HG03520 (cell line): ENCODE results near the gene KRT82.

Experiments
- ATAC-seq: cut with Tn5 transposase; IDR thresholded peaks from one replicate; pipeline ENCODE4 v1.9.1; 2021; ENCODE audit warnings: mild to moderate bottlenecking, moderate library complexity; ENCODE audit not compliant: unreplicated experiment

Gene KRT82

DNA sequence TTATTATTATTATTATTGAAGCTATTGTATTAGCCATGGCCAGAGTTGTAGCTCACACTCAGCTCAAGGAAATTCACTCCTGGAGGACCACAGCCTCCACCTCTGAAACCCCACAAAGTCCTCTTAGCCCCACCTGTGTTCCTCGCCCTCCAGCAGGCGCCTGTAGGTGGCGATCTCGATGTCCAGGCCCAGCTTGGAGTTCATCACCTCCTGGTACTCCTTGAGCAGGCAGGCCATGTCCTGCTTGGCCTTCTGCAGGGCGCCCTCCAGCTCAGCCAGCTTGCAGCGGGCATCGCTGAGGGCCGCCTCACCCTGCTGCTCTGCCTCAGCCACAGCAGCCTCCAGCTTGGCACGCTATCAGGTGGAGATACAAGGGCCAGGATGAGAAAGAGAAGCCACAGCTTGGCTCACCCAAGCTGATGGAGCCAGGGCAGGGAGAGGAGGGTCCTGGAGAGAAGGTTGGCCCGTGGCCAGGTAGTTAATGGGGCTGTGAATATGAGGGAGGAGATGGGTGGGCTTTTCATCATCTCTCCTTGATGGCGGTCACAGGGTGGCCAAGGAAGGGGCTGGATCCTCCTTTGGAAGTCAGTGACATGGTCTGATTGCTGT, 43.9 kb downstream of the KRT82 start:
- no peak for ATAC-seq

GRCh38 chr12:52361553-52361952, 44.6 kb downstream of the KRT82 start:
- ATAC-seq, result no peak

DNA sequence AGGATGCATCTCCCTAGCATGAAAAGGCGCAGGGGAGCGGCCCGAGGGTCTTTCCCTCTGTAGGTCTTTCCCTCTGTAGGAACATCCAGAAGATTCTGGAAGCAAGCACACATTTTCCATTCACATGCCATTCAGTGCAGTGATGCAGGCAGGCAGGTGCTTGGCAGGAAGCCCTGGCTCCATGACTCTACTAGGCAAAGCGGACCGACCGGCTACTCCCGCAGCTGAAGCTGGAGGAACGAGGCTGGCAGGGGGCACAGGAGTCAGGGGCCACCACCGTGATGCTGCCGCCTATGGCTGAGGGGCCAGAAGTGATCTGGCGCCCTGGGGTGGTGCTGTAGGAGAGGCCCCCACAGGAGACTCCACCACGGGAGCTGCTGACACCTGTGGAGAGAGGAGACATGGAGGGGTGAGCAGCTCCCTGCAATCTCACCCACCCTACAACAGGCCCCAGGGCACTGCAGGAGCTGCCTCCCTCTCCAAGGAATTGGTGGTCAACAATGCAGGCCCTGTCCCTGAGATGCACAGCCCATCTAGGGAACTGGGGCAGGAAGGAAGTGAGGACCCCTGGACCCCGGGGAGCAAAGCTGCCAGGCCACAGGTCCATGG, 45.4 kb downstream of the KRT82 start:
- no peak for ATAC-seq

DNA sequence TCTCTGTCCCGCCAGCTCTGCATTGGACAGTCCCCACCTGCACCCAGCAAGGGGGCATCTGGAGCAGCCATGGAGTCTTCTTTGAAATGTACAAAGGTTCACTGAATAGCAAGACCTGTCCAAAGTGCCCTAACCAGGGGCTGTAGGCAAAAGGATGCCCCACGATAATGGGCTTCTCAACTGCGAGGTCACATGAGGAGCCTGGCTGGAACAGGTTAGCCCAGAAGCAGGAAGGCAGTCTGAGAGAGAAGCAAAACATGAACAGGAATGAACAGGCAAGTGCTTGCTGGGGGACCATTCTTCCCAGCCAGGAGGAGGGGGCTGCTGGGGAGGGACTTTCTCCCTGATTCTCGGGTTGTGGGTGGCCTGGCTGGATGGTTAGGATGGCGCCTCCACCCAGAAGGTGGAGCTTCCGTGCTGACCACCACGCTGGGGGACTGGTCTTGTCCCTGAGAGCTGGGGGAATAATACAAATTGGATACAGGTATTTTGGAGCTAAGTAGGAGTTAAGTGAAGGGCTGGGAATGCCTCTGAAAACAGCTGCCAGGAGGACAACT, 46.0 kb downstream of the KRT82 start:
- ATAC-seq, result no peak

- ATAC-seq, result no peak
Observed at GRCh38 chr12:52359621-52360061, 46.5 kb downstream of the KRT82 start.

DNA sequence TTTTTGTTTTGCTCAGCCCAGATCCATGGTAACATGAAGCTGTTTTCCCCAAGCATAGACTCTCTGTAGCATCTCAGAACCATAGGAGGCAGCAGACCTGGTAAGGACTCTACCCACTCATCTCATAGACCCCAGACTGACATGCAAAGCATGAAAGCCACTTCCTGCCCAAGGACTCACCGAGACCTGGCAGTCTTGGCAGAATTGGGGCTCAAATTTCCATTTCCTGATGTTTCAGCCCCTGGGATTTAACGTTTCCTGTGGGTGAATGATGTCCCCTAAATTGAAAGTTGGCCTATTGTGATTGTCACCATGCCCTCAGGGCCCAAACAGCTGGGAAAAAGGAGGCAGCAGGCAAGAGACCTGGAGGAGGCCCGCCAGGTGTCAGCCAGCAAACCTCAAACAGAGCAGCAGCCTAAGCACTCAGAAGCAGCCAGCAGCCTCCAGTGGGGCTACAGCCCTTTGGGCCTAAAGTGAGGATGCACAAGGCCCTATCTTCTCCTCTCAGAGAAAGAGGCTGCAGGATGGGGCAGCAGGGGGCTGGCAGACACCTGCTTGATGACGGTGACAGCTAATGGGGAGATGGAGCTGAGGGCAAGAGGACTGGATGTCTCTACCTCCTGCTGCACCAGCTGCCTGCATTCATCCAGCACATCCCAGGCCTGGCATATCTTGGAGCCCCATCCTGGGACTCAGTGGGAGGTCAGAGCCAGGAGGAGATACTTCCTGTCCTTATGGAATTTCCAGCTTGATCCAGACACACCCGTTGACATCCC, 47.4 kb downstream of the KRT82 start:
- peak; percentile 91 for ATAC-seq

DNA sequence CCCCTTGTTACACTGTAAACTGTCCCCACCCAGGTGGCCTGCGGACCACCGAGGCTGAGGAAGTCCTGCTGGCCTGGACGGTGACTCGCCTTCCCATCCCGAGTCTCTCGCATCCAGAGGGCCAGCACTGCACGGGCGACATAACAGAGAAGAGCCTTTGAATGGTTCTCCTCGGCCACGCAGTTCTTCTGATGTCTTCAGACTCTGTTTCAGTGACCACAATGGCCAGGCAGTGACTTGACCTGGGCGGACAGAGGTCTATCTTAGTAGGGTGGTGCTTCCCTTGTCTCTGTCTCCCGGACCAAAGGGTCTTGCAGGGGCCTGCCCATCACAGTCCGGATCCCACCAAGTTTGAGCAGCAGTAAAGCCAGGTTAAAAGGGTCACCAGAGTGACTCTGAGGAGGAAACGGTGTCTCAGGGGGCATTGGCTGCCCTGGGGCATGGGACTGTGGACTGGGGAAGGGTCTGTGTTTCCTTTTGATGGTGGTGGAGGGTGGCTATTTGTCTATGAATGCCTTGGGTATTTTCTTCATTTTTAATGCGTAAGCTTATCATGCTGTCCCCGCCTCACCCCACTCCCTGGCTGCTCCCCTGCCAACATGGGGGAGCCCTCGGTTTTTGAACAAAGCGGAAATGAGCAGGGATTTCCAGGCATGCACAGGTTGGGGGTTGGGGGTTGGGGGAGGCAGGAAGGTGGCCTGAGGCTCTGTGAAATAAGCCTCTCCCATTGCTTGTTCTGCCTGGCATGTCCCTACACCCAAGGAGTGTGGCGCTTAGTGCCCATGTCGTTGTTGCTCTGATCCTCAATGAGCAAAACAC, 49.2 kb downstream of the KRT82 start:
- ATAC-seq, result no peak

DNA sequence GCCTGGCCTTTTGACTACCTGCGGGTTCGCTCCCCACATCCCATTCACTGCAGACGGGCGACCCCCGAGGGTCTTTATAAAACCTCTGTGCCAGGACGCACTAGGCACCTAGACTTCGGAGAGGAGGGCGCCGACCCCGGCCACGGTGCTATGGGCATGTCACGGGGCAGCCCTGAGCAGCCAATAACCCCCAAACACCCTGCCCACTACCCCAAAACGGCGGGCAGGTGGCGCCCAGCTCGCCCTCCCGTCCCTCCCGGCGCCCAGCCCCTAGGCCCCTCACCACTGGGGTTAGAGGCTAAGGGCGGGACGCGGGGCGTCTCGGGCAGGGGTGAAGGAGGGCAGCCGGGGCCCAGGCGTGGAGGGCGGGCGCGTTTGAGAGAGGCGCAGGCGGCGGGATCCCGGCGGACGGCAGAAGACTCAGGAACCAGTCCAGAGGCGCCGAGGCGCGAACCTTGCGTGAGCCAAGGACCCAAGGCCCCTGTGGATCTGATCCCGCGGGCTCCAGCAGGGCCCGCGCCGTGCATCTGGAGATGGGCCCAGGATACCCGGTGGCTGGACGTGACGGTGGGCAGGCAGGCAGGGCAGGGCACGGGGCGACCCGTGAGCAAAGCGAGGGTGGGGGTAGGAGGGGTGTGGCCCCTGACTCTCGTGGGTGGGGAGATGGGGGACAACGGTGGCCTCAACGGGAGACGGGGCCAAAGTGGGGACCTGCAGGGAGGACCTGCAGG, 49.9 kb downstream of the KRT82 start:
- no peak for ATAC-seq

GRCh38 chr12:52355176-52355575, 51.0 kb downstream of the KRT82 start:
- ATAC-seq, result no peak

DNA sequence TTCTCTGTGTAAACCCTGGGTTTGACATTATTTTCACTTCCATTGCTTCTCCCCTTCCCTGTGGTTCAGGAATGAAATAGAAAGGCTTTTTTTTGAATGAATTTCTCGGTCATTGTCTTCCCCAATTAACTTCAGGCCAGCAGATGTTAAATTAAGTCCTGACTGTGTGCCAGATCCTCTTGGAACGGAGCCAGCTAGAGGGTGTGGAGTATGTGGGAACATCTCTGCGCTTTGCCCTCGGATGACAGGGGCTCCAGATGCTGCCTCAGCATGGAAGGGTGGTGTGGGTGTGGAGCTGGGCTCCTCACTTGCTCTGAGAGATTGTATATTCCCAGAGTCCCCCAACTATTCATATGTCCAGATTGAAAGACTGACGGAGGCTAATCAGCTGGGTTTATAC, 51.9 kb downstream of the KRT82 start:
- ATAC-seq, result no peak

- ATAC-seq, result no peak
Observed at GRCh38 chr12:52353766-52354165, 52.4 kb downstream of the KRT82 start.

DNA sequence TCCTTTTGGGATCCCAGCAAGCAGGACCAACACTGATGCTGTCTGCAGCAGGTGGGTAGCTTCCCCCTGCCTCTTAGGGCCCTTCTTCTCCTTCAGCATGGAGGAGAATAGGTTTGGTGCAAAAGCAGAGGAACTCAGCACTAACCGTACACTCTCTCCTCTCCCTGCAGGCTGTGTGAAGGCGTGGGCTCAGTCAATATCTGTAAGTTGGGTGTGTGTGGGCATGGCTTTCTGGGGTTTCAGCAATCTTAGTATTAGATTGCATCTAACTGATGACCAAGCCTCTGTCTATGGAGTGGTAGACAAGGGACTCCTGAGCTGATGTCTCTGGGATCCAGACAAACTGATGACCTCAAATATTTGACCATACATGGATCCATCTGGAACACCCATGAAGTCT, 53.2 kb downstream of the KRT82 start:
- ATAC-seq, result no peak

DNA sequence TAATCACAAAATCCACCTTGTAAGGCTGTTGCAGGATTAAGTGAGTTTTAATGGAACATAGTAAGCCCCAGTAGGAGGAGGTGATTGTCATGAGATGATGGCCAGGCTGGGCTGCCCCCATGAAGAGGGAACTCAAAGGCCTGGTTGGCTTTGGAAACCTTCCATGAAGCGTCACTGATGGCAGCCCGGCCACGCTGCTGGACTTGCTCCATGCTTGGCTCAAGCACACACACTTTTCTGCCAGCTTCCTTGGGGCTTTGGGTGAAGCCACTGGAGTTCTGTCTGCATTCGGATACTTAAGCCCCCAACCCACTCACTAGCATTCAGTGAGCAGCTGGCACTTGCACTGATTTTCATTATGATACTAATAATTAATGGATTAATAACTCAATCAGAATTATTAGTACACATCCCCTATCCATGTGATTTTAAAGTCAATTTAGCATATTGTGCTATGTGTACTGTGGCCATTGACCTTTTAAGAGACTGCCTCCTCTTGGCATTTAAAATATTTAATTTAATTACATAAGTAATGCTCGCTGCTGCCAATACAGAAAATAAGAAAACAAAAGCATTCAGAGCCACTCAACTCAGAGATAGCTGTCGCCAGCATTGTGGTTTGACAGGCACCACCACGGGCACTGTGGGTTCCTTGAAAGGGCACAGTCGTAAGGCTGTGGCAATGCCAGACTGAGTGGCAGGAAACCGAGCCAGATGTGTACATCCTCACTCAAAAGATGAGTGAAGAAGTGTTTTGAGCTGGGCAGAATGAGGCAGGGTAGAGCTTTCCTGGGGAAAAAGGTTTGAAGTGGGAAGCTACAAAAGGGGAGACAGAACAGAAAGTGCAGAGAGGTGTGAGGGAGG, 54.7 kb downstream of the KRT82 start:
- ATAC-seq, result no peak

GRCh38 chr12:52350786-52351185, 55.3 kb downstream of the KRT82 start:
- ATAC-seq, result no peak

- no peak for ATAC-seq
Observed at GRCh38 chr12:52350021-52350620, 56.0 kb downstream of the KRT82 start.

DNA sequence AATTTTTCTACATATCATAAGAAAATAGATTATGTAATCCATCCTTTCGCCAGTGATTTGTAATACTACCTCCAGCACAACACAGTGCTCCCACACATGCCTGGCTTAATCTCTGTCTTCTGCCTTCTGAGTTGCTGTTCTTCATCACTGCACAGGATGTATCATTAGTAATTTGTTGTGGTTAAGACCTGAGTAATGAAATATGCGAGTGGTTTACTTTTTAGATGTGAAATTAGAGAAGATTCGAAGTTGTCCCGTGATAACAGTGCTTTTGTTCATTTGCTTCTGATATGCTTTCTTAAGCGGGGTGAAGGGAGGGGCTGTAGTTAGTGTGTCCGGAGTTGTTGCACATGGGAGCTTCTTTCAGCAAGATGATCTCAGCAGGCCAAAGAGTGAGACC, 56.9 kb downstream of the KRT82 start:
- ATAC-seq, result no peak

DNA sequence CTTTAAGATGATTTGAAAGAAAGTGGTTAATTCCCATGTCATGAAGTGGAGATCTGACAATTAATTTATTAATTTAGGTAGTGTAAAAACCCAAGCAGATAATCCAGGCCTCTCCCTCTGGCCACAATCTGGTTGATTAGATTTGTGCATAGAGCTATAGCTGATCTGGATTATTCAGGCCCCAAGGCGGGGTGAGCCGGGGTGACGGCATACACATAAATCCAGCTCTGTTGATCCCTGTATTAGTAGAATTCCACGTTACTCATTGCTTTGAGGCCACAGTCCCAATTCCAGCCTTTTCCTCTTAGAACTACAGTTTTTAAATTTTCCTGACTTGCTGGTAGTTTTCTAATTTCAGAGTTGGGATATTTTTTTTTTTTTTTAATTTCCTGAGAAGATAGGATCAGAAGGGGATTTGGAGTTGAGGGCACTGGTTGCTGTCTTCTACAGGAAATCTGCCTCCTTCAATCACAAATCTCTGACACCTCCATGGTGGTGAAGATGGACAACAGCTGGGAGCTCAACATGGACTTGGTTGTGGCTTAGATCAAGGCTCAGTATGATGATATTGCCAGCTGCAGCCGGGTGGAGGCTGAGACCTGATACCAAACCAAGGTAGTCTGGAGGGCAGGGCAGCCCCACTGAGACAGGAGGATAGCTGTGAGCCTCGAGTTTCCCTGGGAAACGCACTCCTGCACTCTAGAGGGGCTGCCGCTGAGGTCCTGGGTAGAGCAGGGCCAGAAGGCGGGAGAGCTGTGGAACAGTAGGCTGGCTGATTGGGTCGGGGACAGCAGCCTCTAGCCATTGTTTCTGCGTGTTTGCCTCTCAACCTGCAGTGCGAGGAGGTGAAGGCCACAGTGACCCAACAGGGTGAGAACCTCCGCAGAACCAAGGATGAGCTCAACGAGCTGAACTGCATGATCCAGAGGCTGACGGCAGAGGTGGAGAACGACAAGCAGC, 58.3 kb downstream of the KRT82 start:
- no peak for ATAC-seq

GRCh38 chr12:52347016-52347415, 59.1 kb downstream of the KRT82 start:
- ATAC-seq, result no peak
